ENCODE data around the gene B9D1. TPM values are rescaled to one million over a fixed set of nuclear protein-coding genes. Genes with fewer than 3 reads are reported as not detected.

B9D1 gene
- total and polyA plus RNA-seq, 2 of the 13 experiments (the other 11 are each of a cell fraction or from before 2014, with no cell fraction given): 27.7 to 31.1 TPM

- H3K27me3 ChIP-seq (ENCODE audit: control insufficient read depth in 1 of 2, insufficient read depth in 2 of 2, low read length in 2 of 2): no peaks in the 10 kb centered on the region
- no peak for FAIRE-seq
- TF ChIP-seq ZNF558 (CRISPR knock-in tag; IDR thresholded peaks at IDR 0.05; ENCODE audit: borderline replicate concordance): no peak
- TF ChIP-seq TBX2 (CRISPR knock-in tag; IDR thresholded peaks at IDR 0.05; ENCODE audit: borderline replicate concordance): no peak
- no peak for TF ChIP-seq TRIM24 (CRISPR knock-in tag; IDR thresholded peaks at IDR 0.05)
- ATAC-seq: no peak
- H3K9ac ChIP-seq (ENCODE audit: insufficient read depth, low read depth, low read length): no peak overlapping the region
- H3K9me3 ChIP-seq (ENCODE audit: low read length): no peaks in the 10 kb centered on the region
- no peaks in the 10 kb centered on the region for H4K20me1 ChIP-seq (ENCODE audit: insufficient read depth, low read length)
- H3K4me2 ChIP-seq (ENCODE audit: low read depth, low read length): no peak overlapping the region
- H3K4me1 ChIP-seq (ENCODE audit: insufficient read depth, low read length): peaks cover 48% of the 10 kb centered on the region
- no peak overlapping the region for H3K27ac ChIP-seq (ENCODE audit: extremely low read length, insufficient read depth, low read length)
- intact Hi-C loops (cut with micrococcal nuclease; ENCODE audit: unreplicated experiment): no loop called here
- no CpG with 5 or more reads among the region's 7 CpGs for WGBS (ENCODE audit: low lambda C conversion rate)
- no peak overlapping the region for H2AFZ ChIP-seq (ENCODE audit: low read length)
- H3K4me3 ChIP-seq (replicated peaks in 1 of 3; ENCODE audit: insufficient read depth in 1 of 3, low read depth in 2 of 3, low read length in 3 of 3): no peak overlapping the region
- no peaks in the 10 kb centered on the region; a peak in 1 of 5 replicates for H3K36me3 ChIP-seq (replicated peaks in 1 of 2; ENCODE audit: control insufficient read depth in 1 of 2, insufficient read depth in 2 of 2, low read length in 2 of 2)
- no peaks in the 10 kb centered on the region for H3K79me2 ChIP-seq (ENCODE audit: insufficient read depth, low read length)
- ChIA-PET POLR2A (interaction anchor here (2.7 kb wide), 1 partner anchor 7 kb away, joined by 29 read pairs; the partner anchor contains the start of gene MAPK7), CTCF (ENCODE audit: low intra/inter-chr PET ratio, low total read pairs) (no interaction called here)
- DNase-seq (ENCODE audit: low spot score): no peak
- no TSS peak for BruUV-seq (replicated peaks)
- in situ Hi-C loops (cut with HindIII; ENCODE audit: extremely low pct_ligation_motif_present, low pct_unique_long_range_greater_than_20kb): no loop called here
Measured at GRCh38 chr17:19370493-19370960, 8.0 kb upstream of the B9D1 start.

- Histone ChIP-seq H3K79me2 (ENCODE audit: insufficient read depth, low read length) (no peaks in the 10 kb centered on the region), H3K9ac (ENCODE audit: insufficient read depth, low read depth, low read length) (no peak overlapping the region), H3K27me3 (ENCODE audit: control insufficient read depth in 1 of 2, insufficient read depth in 2 of 2, low read length in 2 of 2) (no peaks in the 10 kb centered on the region), H3K27ac (ENCODE audit: extremely low read length, insufficient read depth, low read length) (no peak overlapping the region), H3K4me2 (ENCODE audit: low read depth, low read length) (no peak overlapping the region), H4K20me1 (ENCODE audit: insufficient read depth, low read length) (no peaks in the 10 kb centered on the region), H2AFZ (ENCODE audit: low read length) (no peak overlapping the region), H3K4me3 (replicated peaks in 1 of 3; ENCODE audit: insufficient read depth in 1 of 3, low read depth in 2 of 3, low read length in 3 of 3) (no peak overlapping the region), H3K9me3 (ENCODE audit: low read length) (no peaks in the 10 kb centered on the region), H3K36me3 (replicated peaks in 1 of 2; ENCODE audit: control insufficient read depth in 1 of 2, insufficient read depth in 2 of 2, low read length in 2 of 2) (no peaks in the 10 kb centered on the region; a peak in 1 of 5 replicates), H3K4me1 (ENCODE audit: insufficient read depth, low read length) (peaks cover 53% of the 10 kb centered on the region)
- in situ Hi-C loops (cut with HindIII; ENCODE audit: extremely low pct_ligation_motif_present, low pct_unique_long_range_greater_than_20kb): loop anchor here (10.0 kb wide), 1 partner anchor 395 kb away; no protein-coding TSS in a partner anchor
- no TSS peak for BruUV-seq (replicated peaks)
- ATAC-seq: no peak
- DNase-seq (ENCODE audit: low spot score): no peak
- no peak for TF ChIP-seq ZKSCAN8 (CRISPR knock-in tag; IDR thresholded peaks at IDR 0.05; ENCODE audit: borderline replicate concordance)
- intact Hi-C loops (cut with micrococcal nuclease; ENCODE audit: unreplicated experiment): no loop called here
- POLR2A ChIA-PET: interaction anchor here (2.0 to 2.7 kb wide), 2 partner anchors 8 to 32 kb away, joined by 8 to 29 read pairs; partner anchors contain the start of gene MAPK7
- WGBS (ENCODE audit: low lambda C conversion rate): 96% methylated on average over 10 of the region's 12 CpGs
- CTCF ChIA-PET (ENCODE audit: low intra/inter-chr PET ratio, low total read pairs): no interaction called here
- no peak for FAIRE-seq
Measured at GRCh38 chr17:19369846-19370492, 7.4 kb upstream of the B9D1 start.
